ENCODE measurements around the gene CALD1. TPM values are rescaled to one million over a fixed set of nuclear protein-coding genes. Genes with fewer than 3 reads are reported as not detected.

The CALD1 gene
- total and polyA plus RNA-seq, 2 donors: 17.8 to 78.9 TPM

DNA sequence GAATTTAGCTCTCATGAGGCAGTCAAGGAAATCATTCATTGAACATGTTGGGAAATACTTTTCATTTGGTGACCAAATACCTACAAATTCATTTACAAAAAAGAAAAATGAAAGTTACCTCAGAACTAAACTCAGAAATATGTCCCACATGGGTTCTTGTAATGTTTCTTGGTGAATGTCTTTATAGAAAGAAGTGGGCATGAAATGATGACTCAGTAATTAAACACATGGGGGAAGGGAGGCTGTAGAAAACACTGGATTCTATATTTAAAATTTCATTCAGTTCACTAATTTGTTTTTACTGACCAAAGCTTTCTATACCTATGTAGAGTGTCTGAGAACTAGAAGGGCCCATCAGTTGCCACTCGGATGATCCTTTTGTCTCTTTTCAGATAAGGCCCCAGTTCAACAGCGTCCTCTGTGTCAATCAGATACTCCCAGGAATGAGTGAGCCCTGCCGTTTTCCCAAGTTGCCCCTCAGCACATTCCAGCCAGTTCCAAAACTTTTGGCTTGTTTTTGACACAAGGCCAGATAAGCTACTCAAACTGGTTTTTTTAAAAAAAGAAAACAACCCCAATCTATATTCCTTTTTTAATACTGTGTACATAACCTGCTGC is 157.6 kb downstream of the CALD1 start:
- 92% methylated on average over 3 of the region's 3 CpGs for WGBS
- Histone ChIP-seq H3K9me3 (ENCODE audit: control insufficient read depth in 2 of 2, insufficient read depth in 1 of 2, low read length in 1 of 2) (no peaks in the 10 kb centered on the region), H3K27ac (ENCODE audit: low read depth in 1 of 2, low read length in 1 of 2) (no peak overlapping the region), H3K4me3 (ENCODE audit: low read length in 2 of 2) (no peak overlapping the region), H3K36me3 (ENCODE audit: control insufficient read depth in 2 of 2, insufficient read depth in 2 of 2, low read length in 1 of 2) (no peaks in the 10 kb centered on the region), H3K4me1 (ENCODE audit: control insufficient read depth in 2 of 2, insufficient read depth in 2 of 2, low read length in 2 of 2) (no peaks in the 10 kb centered on the region), H3K27me3 (ENCODE audit: control insufficient read depth in 2 of 2, insufficient read depth in 1 of 2, low read length in 1 of 2) (no peaks in the 10 kb centered on the region)
- DNase-seq (ENCODE audit: low read depth in 6 of 9, low spot score in 9 of 9): no peak

DNA sequence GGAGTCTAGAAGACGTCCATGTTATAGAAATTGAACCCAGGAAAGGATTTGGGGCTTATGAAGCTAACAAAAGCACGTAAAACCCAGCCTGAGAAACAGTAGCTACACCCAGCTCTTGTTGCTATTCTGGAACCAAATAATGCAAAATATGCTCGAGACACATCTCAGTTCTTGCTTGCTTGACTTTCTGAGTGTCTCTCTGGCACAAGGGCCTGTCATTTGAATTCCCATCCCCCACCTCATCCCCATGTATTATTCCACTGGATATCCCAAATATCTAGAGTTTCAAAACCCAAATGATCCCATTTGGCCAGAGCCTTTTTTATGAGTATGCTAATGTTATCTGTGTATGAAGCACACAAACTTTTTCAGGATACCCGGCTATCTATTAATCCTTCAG is 158.7 kb downstream of the CALD1 start:
- 92% methylated on average over 4 of the region's 4 CpGs for WGBS
- no peak overlapping the region for H3K27ac ChIP-seq (ENCODE audit: low read depth in 1 of 2, low read length in 1 of 2)
- no peaks in the 10 kb centered on the region for H3K9me3 ChIP-seq (ENCODE audit: control insufficient read depth in 2 of 2, insufficient read depth in 1 of 2, low read length in 1 of 2)
- H3K4me1 ChIP-seq (ENCODE audit: control insufficient read depth in 2 of 2, insufficient read depth in 2 of 2, low read length in 2 of 2): no peaks in the 10 kb centered on the region
- no peaks in the 10 kb centered on the region for H3K27me3 ChIP-seq (ENCODE audit: control insufficient read depth in 2 of 2, insufficient read depth in 1 of 2, low read length in 1 of 2)
- no peaks in the 10 kb centered on the region for H3K36me3 ChIP-seq (ENCODE audit: control insufficient read depth in 2 of 2, insufficient read depth in 2 of 2, low read length in 1 of 2)
- DNase-seq (ENCODE audit: low read depth in 6 of 9, low spot score in 9 of 9): no peak
- no peak overlapping the region for H3K4me3 ChIP-seq (ENCODE audit: low read length in 2 of 2)

DNA sequence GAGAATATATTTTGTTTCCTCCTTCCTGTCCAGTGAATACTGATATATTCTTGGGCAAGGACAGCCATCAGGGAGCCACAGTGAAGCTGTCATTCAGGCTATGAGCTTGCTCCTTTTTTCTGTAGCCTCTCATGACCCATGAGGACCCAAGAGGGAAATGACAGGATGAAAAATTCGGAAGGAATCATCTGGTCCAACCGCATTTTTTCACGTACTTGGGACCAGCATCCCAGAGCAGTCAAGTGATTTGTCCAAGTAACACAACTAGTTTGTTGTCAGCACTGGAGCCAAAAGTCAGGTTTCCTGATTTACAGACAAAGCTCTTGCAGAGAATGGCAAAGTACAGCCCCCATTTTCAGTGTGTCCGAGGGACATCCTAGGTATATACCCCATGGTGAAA is 159.7 kb downstream of the CALD1 start:
- H3K27ac ChIP-seq (ENCODE audit: low read depth in 1 of 2, low read length in 1 of 2): no peak overlapping the region
- no peaks in the 10 kb centered on the region for H3K9me3 ChIP-seq (ENCODE audit: control insufficient read depth in 2 of 2, insufficient read depth in 1 of 2, low read length in 1 of 2)
- no peak overlapping the region for H3K4me3 ChIP-seq (ENCODE audit: low read length in 2 of 2)
- H3K36me3 ChIP-seq (ENCODE audit: control insufficient read depth in 2 of 2, insufficient read depth in 2 of 2, low read length in 1 of 2): no peaks in the 10 kb centered on the region
- no peak for DNase-seq (ENCODE audit: low read depth in 6 of 9, low spot score in 9 of 9)
- H3K4me1 ChIP-seq (ENCODE audit: control insufficient read depth in 2 of 2, insufficient read depth in 2 of 2, low read length in 2 of 2): no peaks in the 10 kb centered on the region
- WGBS: 93% methylated on average over 4 of the region's 4 CpGs
- no peaks in the 10 kb centered on the region for H3K27me3 ChIP-seq (ENCODE audit: control insufficient read depth in 2 of 2, insufficient read depth in 1 of 2, low read length in 1 of 2)

DNA sequence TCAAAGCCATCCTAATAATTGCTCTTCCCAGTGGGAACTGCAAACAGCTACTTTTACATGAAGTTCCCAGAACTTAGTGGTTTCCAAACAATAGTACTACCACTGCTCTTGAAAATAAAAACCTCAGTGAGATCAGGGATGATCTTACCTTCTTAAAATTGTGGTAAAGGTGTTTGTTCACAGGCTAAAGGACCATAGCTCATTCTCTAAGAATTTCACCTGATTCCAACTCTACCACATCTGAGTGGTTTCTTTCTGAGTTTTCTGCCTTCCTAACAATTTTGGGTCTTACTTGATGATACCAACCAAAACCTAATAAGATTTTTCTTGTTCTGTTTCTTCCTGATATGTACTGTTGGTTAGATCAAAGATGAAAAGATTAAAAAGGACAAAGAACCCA is 161.3 kb downstream of the CALD1 start:
- Histone ChIP-seq H3K4me3 (ENCODE audit: low read length in 2 of 2) (no peak overlapping the region), H3K27me3 (ENCODE audit: control insufficient read depth in 2 of 2, insufficient read depth in 1 of 2, low read length in 1 of 2) (no peaks in the 10 kb centered on the region), H3K36me3 (ENCODE audit: control insufficient read depth in 2 of 2, insufficient read depth in 2 of 2, low read length in 1 of 2) (no peaks in the 10 kb centered on the region), H3K9me3 (ENCODE audit: control insufficient read depth in 2 of 2, insufficient read depth in 1 of 2, low read length in 1 of 2) (no peaks in the 10 kb centered on the region), H3K4me1 (ENCODE audit: control insufficient read depth in 2 of 2, insufficient read depth in 2 of 2, low read length in 2 of 2) (no peaks in the 10 kb centered on the region), H3K27ac (ENCODE audit: low read depth in 1 of 2, low read length in 1 of 2) (no peak overlapping the region)
- DNase-seq (ENCODE audit: low read depth in 6 of 9, low spot score in 9 of 9): no peak

DNA sequence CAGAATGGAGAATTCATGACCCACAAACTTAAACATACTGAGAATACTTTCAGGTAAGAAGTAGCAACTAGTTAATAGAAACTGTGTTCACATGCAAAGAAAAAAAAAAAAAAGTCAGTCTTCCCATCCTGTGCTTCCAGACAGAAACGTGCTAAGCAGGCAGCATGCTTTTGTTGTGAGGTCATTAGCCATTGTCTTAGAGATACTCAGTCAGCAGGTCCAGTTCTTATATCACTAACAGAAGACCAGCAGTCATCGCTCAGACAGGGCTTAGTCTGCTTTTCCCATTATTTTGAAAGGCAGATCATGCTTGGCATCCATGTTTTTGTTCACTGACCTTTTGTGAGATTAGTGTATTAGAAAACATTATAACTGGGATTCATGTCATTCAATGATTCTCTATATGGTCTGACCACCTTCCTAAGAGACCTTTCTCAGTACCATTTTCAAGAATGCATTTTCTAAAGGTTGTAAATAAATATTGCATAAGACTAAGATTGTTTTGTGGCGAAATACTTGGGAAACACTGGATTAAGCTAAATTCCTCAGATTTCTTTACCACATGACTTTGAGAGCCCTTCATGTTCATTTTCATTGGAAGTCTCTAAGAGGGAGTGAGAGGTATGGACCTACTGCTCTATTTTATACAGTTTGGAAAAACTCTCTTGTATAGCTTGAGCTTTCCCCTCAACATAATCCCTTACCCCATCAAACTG is 161.9 kb downstream of the CALD1 start:
- no peaks in the 10 kb centered on the region for H3K9me3 ChIP-seq (ENCODE audit: control insufficient read depth in 2 of 2, insufficient read depth in 1 of 2, low read length in 1 of 2)
- H3K4me3 ChIP-seq (ENCODE audit: low read length in 2 of 2): no peak overlapping the region
- 95% methylated on average over 3 of the region's 3 CpGs for WGBS
- no peaks in the 10 kb centered on the region for H3K4me1 ChIP-seq (ENCODE audit: control insufficient read depth in 2 of 2, insufficient read depth in 2 of 2, low read length in 2 of 2)
- no peaks in the 10 kb centered on the region for H3K27me3 ChIP-seq (ENCODE audit: control insufficient read depth in 2 of 2, insufficient read depth in 1 of 2, low read length in 1 of 2)
- DNase-seq (ENCODE audit: low read depth in 6 of 9, low spot score in 9 of 9): no peak
- H3K27ac ChIP-seq (ENCODE audit: low read depth in 1 of 2, low read length in 1 of 2): no peak overlapping the region
- H3K36me3 ChIP-seq (ENCODE audit: control insufficient read depth in 2 of 2, insufficient read depth in 2 of 2, low read length in 1 of 2): no peaks in the 10 kb centered on the region

DNA sequence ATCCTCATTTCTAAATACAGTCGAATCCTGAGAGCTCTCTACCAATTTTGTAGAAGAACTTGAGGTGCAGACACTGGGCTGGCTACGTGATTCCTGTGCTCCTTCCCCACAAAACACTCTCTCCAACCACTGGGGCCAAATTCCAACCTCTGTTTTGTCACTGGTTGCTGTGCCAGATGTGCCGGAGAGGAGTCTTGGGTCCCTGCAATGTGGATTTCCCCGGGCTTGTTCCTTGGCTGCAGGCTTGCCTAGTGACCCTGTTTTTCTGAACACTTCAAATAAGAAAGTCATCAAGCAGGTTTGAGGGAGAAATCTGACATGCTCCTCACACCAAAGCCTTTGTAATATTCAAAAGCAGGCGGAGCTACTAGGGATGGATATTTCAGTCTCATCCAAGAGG is 162.5 kb downstream of the CALD1 start:
- H3K27ac ChIP-seq (ENCODE audit: low read depth in 1 of 2, low read length in 1 of 2): no peak overlapping the region
- H3K4me3 ChIP-seq (ENCODE audit: low read length in 2 of 2): no peak overlapping the region
- H3K27me3 ChIP-seq (ENCODE audit: control insufficient read depth in 2 of 2, insufficient read depth in 1 of 2, low read length in 1 of 2): no peaks in the 10 kb centered on the region
- no peaks in the 10 kb centered on the region for H3K36me3 ChIP-seq (ENCODE audit: control insufficient read depth in 2 of 2, insufficient read depth in 2 of 2, low read length in 1 of 2)
- no peaks in the 10 kb centered on the region for H3K9me3 ChIP-seq (ENCODE audit: control insufficient read depth in 2 of 2, insufficient read depth in 1 of 2, low read length in 1 of 2)
- H3K4me1 ChIP-seq (ENCODE audit: control insufficient read depth in 2 of 2, insufficient read depth in 2 of 2, low read length in 2 of 2): no peaks in the 10 kb centered on the region
- no peak for DNase-seq (ENCODE audit: low read depth in 6 of 9, low spot score in 9 of 9)
- 91% methylated on average over 5 of the region's 5 CpGs for WGBS

DNA sequence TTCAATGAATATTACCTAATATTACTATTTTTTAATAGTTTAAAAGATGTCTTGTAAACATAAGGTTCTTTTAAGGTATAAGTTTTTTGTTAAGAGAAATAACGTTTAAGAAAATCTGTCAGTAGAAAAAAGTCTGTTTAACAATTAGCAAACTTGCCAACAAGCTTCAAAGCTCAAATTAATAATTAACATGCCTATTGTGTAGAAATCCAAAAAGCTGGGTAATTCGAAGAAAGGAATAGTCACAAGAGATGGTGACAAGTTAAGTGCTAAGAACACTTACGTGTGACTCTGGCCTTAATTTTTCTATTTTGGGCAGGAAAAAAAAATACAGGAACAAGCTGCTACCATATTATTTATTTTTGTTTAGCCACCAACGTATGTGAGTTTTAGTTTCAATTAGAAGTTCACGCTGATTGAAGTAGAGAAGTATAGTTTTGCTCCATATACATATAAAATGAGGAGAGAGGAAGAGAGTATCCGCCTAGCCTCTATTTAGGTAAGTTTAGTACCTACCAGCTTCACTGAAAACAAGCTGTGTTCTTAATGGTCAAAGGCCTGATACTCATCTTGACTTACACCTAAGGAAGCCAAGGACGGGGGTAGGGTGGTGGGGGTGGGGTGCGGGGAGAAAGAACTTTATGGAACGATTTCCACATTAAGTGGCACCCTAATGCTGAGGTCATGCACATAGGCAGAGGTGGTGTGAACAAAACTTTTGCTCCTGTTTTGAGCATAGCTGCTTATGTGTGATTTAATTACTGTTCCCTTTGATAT is 163.4 kb downstream of the CALD1 start:
- no peak overlapping the region for H3K4me3 ChIP-seq (ENCODE audit: low read length in 2 of 2)
- no peak for DNase-seq (ENCODE audit: low read depth in 6 of 9, low spot score in 9 of 9)
- H3K27ac ChIP-seq (ENCODE audit: low read depth in 1 of 2, low read length in 1 of 2): no peak overlapping the region
- WGBS: 83% methylated on average over 9 of the region's 9 CpGs
- no peaks in the 10 kb centered on the region for H3K4me1 ChIP-seq (ENCODE audit: control insufficient read depth in 2 of 2, insufficient read depth in 2 of 2, low read length in 2 of 2)
- no peaks in the 10 kb centered on the region for H3K27me3 ChIP-seq (ENCODE audit: control insufficient read depth in 2 of 2, insufficient read depth in 1 of 2, low read length in 1 of 2)
- H3K9me3 ChIP-seq (ENCODE audit: control insufficient read depth in 2 of 2, insufficient read depth in 1 of 2, low read length in 1 of 2): no peaks in the 10 kb centered on the region
- H3K36me3 ChIP-seq (ENCODE audit: control insufficient read depth in 2 of 2, insufficient read depth in 2 of 2, low read length in 1 of 2): no peaks in the 10 kb centered on the region

DNA sequence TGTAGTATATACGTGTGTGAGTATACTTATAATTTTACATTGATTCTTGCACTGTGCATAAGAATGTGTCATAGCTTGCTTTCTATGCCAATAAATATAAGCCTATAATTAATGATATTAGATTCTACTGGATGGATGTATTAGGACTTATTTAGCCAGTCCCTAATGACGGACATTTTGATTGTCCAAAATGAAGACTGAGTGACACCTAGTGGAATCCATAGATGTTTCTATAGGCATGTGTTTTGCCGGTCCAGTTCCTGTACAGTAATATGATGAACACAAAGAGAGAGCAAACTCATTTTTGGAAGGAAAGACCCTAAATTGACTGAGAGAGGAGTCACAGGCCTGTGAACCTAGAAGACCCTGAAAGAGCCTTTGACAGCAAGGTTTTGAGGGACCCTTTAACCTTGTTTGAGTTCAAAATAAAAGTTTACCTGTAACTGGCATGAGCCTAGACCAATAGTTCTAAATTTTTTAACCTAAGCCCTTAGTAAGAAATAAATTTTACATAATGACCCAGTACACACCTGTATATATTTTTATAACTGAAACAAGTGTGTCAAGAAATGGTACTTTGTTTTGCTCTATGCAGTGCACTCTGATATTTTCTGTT is 164.5 kb downstream of the CALD1 start:
- H3K27me3 ChIP-seq (ENCODE audit: control insufficient read depth in 2 of 2, insufficient read depth in 1 of 2, low read length in 1 of 2): no peaks in the 10 kb centered on the region
- 56% methylated on average over 3 of the region's 3 CpGs for WGBS
- H3K27ac ChIP-seq (ENCODE audit: low read depth in 1 of 2, low read length in 1 of 2): no peak overlapping the region
- H3K4me1 ChIP-seq (ENCODE audit: control insufficient read depth in 2 of 2, insufficient read depth in 2 of 2, low read length in 2 of 2): no peaks in the 10 kb centered on the region
- no peak for DNase-seq (ENCODE audit: low read depth in 6 of 9, low spot score in 9 of 9)
- H3K9me3 ChIP-seq (ENCODE audit: control insufficient read depth in 2 of 2, insufficient read depth in 1 of 2, low read length in 1 of 2): no peaks in the 10 kb centered on the region
- H3K4me3 ChIP-seq (ENCODE audit: low read length in 2 of 2): no peak overlapping the region
- no peaks in the 10 kb centered on the region for H3K36me3 ChIP-seq (ENCODE audit: control insufficient read depth in 2 of 2, insufficient read depth in 2 of 2, low read length in 1 of 2)

DNA sequence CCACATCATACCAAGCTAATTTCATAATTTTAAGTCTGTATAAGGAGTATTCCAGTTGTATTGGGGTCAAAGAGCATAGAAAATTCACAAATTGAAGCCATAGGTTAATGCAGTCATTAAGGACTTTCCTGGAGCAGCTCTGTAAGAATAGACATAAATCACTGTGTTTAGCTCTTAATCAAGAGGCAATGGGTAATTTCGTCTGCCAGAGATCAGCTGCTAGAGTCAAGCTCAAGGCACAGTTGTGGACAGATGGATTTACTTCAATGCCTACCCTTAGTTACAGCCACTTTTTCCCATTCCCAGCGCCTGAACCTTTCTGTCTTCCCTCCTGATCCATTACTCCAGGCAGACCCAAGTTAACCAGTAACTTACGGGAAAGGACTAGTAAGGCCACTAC is 166.3 kb downstream of the CALD1 start:
- H3K36me3 ChIP-seq (ENCODE audit: control insufficient read depth in 2 of 2, insufficient read depth in 2 of 2, low read length in 1 of 2): no peaks in the 10 kb centered on the region

More for the DNA sequence above, 166.3 kb downstream of the CALD1 start:
- WGBS: 97% methylated on average over 3 of the region's 3 CpGs
- Histone ChIP-seq H3K4me1 (ENCODE audit: control insufficient read depth in 2 of 2, insufficient read depth in 2 of 2, low read length in 2 of 2) (no peaks in the 10 kb centered on the region), H3K27ac (ENCODE audit: low read depth in 1 of 2, low read length in 1 of 2) (no peak overlapping the region), H3K4me3 (ENCODE audit: low read length in 2 of 2) (no peak overlapping the region), H3K9me3 (ENCODE audit: control insufficient read depth in 2 of 2, insufficient read depth in 1 of 2, low read length in 1 of 2) (no peaks in the 10 kb centered on the region), H3K27me3 (ENCODE audit: control insufficient read depth in 2 of 2, insufficient read depth in 1 of 2, low read length in 1 of 2) (no peaks in the 10 kb centered on the region)
- DNase-seq (ENCODE audit: low read depth in 6 of 9, low spot score in 9 of 9): no peak
